MV-4-11 (cell line): ENCODE measurements around the gene MYO7B.
A peak's percentile ranks its signal among the peaks of the same experiment; 100 is the strongest.

ENCODE experiments used
- DNase-seq: peaks from one replicate; lab custom pipeline; 2025; lab: John Stamatoyannopoulos, UW

MYO7B gene

DNA sequence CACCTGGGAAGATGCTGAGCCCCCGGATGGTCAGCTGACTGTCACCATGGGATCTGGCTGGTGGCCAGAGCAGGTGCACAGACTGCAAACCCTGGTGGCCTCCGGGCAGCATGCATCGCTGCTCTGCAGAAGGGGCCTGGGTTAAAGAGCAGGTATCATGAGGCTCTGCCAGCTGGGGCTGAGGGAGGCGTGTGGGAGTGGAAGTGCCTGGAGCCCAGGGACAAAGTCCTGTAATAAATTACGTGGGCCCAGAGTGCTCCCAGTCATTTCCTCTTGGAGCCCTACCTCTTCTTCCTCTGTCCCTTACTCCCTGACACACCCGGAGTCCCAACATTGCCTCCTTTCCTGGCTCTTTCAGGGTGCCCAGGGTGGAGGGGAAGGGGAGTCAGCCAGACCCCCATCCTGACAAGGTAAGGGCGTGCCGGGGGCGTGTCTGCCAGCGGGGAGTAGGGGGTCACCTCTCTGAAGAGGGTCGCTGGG, at the start of gene MYO7B:
TSS of gene MYO7B (plus strand) at position 262 of the 480 bp plus-strand sequence. CDS start 24,040 bp downstream, outside the sequence.
- DNase-seq, result no peak

DNA sequence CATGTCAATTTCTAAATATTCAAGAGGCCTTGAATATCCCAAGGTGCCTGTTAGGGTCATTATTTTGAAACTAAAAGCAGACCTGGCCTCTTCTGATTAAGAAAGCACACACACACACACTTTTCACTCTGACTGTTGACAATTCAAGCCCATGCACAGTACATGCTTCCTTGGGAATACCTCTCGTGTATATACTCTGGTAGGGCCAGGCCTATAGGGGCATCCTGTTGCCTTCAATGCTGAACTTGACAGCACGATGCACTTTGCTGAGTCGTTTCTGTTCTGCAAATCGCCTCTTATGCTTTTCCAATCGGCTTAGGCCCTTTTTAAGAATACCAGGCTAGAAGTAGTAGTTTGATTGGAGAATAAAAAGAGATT, 49.8 kb upstream of the MYO7B start:
- peak; percentile 29 for DNase-seq

DNA sequence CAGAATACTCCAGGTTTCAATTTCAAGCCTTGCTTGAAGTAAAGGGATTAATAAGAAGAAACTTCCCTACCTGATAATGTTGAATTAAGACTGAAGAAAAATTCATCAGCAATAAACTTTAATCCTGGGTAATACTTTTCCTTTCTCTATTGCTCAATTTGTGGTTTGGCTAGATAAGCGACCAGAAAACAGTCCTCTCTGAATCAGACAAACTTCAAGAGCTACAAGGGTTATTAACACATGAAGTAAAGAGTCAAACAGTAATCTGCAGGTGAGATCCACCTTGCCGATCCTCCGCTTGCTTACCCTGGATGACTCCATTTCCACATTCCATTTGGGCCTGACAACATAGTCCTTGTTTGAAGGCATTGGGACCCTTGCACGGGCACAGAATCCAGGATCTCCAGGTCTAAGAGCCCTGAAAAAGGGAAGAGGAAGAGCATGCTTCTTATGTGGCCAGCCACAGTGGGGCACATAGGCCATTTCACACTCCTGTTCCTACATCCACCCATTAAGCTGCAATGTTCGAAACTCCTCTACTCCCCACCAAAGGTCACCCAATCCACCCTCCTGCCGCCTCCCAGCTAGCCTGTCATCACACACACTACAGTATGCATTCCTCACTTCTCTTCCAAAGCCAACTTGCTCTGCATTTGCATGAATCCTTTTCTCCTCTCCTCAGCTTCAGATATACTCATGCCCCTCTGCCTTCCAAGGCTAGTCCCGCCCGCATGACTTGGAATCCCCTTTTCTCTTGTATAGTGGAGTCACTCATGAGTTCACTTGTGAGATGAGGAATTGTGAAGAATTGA, 49.0 kb upstream of the MYO7B start:
- peak; percentile 92 for DNase-seq

DNA sequence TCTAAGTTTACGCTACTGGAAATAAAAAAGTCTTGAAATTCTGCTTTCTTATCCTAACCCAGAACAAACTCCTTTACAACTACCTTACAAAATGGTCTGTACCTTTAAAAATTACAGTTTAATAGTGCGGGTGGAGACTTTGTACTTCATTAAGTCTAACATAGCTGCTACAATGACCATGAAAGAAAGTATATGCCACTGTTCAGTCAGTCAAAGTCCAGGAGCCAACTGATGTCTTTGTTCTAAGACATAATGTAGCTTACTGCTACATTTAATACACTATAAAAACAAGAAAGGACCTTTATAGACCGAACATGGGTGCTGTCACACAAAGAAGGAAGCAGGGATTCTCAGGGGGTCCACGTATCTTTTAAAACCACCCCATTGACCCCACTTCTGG, 45.2 kb upstream of the MYO7B start:
- no peak for DNase-seq

DNA sequence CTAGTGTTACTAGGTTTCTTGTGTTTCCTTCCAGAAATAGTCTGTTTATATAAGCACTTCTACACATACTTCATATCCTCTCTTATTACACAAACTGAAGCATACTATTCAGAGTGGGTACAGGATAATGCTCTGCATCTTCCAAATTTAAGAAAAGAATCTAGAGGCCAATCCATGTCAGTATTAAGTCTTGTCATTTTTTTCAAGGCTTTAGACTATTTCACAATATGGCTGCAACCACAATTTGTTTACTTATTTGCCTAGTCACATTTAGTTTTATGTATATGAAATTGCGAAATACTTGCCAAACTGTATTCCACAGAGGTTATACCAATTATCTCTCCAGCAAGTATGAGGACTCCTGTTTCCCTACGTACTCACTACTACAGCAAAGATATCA, 37.1 kb upstream of the MYO7B start:
- DNase-seq, result peak; percentile 62

DNA sequence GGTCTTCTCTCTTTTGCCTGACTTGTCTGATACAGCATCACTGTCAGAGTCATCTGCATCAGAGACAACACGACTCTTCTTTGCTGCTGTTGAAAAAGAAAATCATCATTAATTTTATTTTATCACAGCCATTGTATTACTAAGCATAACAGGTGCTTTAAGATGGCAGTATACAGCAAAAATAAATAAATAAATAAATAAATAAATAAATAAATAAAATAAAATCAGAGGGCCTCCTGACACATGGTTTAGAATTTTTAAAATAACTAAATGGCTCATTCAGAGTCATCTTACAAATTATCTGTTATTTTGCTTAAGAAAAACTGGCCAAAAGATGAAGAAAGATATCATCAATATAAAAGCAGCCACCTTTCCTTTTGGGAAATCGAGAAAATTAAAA, 32.0 kb upstream of the MYO7B start:
- no peak for DNase-seq

DNA sequence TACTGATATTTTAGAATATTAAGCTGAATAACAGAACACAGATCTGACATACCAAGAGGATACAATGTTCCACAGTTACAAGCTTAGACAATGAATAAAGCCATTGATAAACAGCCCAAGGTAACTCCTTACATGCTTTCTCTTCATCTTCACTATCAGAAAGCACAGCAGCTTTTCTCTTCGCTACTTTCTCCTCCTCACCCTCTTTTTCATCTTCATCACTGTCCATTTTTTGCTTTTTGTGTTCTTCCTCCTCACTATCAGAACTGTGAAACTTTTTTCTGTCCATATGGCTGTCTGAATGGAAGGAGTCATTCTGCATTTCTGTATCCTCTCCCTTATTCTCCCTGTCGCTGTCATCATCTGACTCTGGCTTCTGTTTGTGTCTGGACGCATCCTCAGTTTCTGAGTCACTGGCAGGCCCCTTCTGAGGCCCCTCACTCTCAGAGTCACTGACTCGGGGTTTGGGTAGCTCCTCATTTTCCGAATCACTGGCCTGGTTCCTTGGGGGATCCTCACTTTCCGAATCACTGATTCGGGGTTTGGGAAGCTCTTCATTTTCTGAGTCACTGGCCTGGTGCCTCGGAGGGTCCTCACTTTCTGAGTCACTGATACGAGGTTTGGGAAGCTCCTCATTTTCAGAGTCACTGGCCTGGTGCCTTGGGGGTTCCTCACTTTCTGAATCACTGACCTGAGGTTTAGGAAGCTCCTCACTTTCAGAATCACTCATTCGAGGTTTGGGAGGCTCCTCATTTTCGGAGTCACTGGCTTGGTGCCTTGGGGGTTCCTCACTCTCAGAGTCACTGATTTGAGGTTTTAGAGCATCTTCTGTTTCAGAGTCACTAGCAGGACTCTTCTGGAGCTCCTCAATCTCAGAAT, 30.7 kb upstream of the MYO7B start:
- no peak for DNase-seq

DNA sequence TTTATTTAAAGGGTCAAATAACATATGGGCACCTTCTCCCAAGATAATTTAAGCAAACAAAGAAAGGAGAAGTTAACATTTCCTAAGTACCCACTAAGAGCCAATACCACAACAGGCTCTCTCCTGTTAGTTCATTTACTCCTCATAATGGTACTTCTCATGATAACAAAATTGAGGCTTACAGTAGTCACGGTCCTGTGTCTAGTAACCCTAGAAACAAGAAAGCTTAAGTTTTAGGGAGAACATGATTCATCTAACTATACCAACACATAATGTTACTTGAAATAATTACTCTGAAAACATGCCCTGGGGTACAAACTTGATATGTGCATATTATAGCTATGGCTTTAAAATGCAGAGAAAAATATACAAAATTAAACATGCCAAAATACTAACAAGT, 29.0 kb upstream of the MYO7B start:
- DNase-seq, result peak; percentile 69

DNA sequence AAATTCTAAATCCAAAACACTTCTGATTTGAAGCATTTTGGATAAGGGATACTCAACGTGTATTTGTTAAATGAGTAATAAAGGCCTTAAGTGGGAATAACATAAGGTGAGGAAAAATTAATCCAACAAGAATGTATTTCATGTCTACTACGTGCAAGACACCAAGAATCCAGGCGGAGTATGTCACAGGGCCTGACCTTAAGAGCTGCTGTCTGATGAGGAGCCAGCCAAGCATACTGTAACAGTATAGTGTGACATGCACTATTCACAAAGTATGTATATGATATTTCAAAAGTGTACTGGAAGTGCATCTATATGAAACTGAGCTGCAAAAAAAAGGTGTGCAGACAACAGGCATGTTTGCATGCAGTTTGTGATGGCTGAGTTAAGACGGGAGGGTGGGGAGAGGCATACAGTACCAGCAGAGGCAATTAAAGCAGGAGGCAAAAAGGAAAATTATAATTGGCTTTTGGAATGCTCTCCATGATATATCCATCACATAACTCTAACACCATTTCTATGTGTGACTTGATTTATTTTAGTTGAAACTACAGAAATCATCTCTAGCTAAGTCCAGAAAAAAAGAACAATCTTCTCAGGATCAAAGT, 27.4 kb upstream of the MYO7B start:
- DNase-seq, result no peak

DNA sequence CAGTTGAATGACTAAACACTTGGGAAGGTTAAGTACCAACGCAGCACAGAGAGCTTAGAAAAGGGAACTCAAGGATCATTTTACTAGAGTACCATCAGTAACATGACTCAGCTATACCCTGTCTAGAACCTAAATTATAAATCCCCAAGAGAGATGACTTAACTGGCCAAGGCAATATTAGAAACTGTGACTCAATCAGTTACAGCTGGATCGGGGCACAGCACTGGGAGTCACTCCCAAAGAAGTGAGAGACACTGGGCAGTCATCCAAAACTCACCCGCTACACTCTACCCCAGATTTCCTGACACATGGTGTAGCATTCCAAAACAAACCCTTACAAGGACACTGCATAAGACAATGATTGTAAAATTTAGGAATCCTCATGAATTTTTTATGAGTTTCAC, 26.9 kb upstream of the MYO7B start:
- DNase-seq, result peak; percentile 94

DNA sequence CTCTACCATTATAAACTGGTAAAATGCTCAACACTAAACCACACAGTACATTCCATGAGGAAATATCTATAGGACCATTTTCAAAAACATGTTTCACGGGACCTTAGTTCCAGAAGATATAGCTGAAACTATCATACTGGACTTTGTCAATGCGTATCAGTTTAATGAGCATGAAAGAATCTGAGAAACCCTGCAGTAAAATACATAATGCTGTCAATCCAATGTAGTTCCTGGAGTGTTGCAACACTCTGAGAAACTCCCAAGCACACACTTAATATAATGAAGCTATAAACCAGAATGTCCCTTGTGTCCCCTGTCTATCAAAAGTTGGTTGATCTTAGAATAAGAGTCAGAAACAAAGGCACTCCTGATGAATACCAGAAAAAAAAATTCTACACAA, 25.4 kb upstream of the MYO7B start:
- no peak for DNase-seq

DNA sequence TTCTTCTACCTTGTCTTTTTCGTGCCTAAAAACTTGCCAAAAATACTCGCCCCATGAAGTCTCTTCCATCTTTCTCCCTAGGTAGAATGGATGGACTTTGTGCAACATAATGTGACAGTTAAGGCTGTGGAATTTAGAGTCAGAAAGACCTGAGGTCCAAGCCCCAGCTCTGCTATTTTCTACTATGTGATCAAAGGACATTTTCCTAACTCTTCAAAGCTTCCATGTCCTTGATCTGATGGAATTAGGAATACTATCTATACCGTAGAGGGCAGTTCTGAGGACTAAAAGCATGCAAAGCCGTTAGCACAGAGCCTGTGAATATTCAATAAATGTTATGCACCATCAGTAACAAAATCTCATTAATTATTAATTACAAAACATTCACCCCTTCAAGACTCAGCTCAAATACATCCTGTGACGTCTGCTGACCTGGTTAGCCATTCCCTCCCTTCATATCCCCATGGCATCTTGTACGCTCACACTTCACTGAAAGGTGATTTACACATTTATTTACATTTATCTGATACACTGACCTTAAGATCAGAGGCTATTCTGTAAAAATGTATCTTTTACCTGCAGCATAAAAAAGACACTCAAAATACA, 24.3 kb upstream of the MYO7B start:
- DNase-seq, result no peak

DNA sequence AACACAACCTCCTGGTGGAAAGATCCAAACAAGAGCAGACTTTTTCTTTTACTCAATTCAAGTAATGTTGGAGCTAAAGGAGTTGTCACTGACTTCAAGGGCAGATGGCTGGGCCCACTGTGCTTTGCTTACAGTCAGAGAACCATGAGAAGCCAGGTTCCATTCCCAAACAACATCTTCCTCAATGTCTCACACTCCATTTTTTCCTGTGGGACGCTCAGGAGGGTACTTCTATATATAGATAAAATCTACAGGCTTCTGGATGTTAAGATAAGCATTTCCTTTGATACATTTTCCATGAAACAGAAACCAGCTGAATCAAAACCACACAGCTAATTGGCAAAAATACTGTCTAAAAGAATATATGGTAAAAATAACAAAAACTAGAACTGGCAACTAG, 23.6 kb upstream of the MYO7B start:
- no peak for DNase-seq

DNA sequence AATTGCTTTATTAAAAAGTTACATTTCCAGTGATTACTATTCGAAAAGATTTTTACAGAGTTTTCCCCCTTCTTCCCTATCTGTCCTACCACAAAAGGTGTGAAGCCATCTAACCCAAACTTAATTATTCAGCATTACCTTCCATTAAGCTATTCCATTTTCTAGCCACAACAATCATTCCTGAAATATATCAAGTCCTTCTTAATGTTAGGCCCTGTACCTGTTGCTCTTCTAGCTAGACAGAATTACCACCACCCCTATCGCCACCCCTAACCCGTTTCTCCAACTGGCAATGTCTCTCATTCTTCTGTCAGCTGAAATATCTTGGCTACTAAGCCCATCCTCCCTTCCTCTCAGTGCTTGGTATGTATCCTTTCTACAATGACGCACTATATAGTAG, 23.1 kb upstream of the MYO7B start:
- no peak for DNase-seq

DNA sequence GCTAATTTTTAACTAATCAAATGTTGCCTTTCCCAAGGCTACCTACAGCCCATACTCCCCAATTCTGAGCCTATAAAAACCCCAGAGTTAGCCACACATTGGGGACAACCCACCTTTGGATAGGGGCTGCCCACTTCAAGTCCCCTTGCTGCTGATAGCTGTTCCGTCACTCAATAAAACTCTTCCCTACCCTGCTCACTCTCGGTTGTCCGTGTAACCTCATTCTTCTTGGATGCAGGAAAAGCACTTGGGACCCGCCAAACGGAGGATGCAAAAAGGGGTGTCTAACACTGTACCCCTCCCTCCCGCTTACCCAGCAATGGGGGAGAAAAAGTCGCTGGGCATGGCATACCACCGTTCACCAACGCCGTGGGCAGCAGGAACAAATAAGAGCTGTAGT, 21.4 kb upstream of the MYO7B start:
- DNase-seq, result no peak

DNA sequence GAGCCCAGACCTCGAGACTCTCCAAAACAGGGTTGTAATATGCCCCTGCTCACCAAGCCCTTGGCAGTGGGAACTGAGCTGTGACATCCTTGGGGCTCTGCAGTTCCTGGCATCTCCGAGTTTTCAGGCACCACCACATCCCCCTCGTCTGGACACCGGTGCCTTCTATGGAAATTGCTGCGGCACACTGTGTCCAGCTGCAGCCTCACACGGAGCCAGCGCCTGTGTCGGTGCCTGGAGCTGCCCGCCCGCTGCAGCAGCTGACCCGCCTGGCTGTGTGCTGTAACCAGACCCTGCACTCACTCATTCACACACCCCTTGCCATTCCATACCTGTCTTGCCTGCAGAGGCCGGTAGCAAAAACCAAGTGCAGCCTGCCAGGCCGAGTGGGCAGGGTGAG, 21.0 kb upstream of the MYO7B start:
- DNase-seq, result no peak

DNA sequence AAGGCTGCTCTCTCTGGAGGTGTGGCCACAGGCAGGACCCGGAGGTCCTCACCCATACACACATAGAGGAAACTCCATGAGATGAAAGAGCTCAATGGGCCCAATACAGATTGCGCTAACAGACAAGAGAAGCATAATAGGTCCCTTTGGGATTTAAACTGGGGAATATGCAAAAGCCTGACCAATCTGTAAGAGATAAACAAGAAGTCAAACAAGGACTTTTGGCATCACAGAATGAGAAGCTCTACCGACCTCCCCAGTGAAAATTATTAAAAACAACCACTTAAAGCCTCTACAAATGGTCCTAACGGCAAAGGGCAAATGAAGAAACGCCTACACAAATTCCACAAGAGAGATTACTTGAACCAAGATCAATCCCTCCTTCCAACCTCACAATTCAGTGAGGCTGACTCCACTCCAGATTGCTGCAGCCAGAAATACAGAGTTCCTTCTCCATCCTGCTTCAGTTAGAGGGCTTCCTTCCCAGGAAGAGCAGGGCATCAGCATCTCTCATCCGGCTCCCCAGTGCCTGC, 20.0 kb upstream of the MYO7B start:
- DNase-seq, result no peak

DNA sequence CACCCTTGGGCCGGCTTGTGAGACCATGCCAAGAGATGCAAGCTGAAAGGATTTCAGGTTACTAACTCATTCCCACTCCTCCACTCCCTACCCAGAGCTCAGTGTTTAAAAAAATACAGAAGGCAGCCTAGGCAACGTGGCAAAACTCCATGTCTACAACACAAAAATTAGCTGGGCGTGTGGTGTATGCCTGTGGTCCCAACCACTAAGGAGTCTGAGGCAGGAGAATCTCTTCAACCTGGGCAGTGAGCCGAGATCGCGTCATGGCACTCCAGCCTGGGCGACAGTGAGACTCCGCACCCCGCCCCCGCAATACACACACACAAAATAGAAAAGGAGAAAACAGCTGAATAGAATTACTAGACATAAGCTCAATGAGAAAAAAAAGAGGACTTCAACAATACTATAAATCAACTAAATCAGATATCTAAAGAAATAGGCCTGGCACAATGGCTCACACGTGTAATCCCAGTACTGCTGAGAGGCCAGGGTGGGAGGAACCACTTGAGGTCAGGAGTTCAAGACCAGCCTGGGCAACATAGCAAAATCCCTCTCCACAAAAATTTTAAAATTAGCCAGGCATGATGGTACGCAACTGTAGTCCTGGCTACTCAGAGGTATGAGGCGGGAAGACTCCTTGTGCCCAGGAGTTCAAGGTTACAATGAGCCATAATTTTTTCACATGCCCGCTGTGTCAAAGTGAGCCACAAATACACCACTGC, 19.3 kb upstream of the MYO7B start:
- DNase-seq, result no peak

DNA sequence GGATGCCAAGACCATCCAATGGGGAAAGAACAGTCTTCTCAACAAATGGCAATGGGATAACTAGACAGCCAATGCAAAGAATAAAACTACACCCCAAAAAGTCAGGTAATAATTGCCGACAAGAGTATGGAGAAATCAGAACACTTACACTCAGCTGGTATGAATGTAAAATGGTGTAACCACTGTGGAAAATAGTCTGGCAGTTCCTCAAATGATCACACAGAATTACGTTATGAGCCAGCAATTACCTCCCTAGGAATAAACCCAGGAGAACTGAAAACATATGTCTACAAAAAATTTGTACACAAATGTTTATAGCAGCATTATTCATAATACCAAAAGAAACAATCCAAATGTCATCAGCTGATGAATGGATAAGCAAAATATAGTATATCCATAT, 18.0 kb upstream of the MYO7B start:
- DNase-seq, result no peak

DNA sequence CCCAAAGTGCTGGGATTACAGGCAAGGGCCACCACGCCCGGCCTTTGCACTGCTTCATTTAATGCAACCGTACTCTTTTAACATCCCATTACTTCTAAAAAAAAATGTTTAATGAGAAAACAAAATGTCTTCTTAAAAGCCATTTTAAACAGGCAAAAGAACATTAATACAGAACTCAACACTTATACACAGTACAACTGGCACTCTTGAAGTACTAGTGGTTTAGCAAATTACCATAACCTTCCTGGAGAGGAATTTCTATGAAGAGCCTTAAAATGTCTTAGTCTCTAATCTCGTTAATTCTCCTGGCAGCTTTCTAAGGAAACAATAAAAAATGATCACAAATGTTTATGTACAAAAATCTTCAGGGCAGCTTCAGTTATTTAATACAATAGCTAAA, 15.1 kb upstream of the MYO7B start:
- no peak for DNase-seq

DNA sequence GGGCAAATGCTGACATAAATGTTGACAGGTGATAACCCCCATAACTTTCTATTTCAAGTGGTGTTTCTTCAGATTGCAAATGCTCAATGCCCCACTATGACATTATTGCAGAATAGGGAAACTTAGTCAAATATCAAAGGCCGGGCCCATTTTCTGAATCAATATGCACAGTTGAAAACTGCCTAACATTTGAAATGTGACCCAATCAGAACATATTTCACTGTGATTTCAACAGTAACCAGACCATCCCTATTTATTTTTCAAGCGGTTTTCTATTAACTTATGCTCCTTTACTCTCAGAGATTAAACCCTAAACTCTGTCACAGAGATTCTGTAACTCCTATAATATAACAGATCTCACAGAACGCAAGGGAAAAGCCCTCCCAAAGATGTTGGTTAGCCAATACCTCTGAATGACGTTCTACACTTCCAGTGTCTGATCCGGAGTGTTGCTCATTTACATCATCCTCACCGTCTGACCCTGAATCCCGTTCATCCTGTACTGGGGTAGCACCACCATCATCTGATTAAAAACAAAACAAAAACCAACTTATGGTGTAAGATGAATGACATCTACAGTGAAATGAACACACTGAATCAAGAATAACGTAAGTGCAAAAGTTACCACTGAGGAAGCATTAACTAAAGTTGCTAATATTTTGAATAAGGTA, 12.1 kb upstream of the MYO7B start:
- no peak for DNase-seq
